K562 treated with DMSO at 1 percent for 12 hours (cell line): Measurements from ENCODE around the gene CEP104. TPM values are rescaled to one million over a fixed set of nuclear protein-coding genes. Genes with fewer than 3 reads are reported as not detected.

Experiments
- total RNA-seq: library from RNA; unstranded; fragments of 300-600 nt; gene quantifications from 2 replicates; pipeline ENCODE4 v1.2.3, GENCODE V29; 2022; ENCODE audit not compliant: insufficient read depth

The CEP104 gene
- total RNA-seq: 8.5 and 31.3 TPM in 2 replicates

DNA sequence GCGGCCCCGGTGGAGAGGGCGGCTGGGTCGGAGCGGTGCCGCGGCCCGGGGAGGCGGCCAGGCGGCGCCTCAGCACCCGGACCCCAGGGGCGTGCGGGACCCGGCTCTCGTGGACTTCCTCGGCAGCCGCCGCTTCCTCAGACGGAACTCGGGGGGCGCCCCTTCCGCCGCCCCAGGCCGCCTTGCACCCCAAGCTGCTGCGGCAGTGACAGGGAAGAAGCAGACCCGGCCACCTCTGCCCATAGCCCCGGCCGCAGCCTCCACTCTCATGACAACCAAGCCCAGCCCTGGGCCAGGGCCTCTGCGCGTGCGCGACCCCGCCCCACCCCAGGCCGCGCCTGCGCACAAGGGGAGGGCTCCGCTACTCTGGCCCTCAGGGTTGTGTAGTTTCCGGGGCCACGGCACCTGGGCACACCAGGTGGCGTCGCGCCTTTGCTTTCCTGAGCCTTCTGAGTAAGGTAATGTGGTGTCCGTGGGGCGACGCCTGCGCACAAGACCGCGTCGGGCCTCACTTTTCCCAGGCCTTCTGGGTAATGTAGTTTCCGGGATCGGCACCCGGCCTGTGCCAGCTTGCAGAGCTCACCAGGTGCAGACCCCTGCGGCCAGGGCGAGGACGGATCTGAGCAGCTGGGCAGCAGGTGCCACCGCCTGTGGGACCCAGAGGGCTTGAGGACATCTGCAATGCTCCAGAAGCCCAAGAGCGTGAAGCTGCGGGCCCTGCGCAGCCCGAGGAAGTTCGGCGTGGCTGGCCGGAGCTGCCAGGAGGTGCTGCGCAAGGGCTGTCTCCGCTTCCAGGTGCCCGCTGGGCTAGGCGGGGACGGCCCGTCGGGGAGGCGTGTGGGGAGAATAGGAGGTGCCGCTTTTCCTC lies at the start of gene CEP104, which contains the start of gene DFFB:
Gene CEP104, minus strand, starts transcription at position 289 of the 868 bp plus-strand sequence. CDS start 4,804 bp downstream, outside the sequence.
Gene DFFB, plus strand, starts transcription at position 554 of the 868 bp plus-strand sequence. Its CDS starts 128 bp downstream, at position 682.

DNA sequence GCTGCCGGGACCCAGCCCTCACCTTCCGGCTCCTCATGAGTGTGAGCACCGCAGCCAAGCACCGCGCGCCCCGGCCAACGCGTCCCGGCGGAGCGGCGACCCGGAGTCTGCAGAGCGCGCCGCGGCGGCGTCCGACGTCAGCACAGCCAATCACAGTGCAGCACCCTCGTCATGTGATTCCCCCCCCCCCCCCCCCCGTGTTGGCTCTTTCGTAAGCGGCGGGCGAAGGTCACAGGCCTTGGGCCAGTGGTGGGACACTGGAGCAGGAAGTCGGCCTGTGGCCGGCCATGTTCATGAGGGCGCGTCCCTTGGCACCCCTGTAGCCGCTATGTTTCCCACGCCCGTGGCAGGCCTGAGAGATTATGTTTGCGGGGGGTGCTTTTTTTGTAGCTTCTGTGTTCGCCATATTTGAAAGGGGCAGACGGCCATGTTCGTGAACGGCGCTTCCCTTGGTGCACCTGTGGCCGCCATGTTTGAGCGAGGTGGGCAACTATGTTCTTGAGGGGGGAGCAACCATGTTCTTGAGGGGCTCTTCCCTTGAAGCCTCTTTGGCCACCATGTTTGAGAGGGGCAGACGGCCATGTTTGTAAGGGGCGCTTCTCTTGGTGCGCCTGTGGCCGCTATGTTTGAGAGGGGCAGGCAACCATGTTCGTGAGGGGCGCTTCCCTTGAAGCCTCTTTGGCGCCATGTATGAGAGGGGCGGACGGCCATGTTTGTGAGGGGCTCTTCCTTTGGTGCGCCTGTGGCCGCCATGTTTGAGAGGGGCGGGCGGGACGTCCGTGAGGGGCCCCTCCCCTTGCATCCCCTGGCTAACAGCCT lies 43.3 kb upstream of the CEP104 start, which contains the start of gene C1orf174:
Gene C1orf174, minus strand, starts transcription at position 123 of the 819 bp plus-strand sequence. Its CDS starts 86 bp downstream, at position 37.

DNA sequence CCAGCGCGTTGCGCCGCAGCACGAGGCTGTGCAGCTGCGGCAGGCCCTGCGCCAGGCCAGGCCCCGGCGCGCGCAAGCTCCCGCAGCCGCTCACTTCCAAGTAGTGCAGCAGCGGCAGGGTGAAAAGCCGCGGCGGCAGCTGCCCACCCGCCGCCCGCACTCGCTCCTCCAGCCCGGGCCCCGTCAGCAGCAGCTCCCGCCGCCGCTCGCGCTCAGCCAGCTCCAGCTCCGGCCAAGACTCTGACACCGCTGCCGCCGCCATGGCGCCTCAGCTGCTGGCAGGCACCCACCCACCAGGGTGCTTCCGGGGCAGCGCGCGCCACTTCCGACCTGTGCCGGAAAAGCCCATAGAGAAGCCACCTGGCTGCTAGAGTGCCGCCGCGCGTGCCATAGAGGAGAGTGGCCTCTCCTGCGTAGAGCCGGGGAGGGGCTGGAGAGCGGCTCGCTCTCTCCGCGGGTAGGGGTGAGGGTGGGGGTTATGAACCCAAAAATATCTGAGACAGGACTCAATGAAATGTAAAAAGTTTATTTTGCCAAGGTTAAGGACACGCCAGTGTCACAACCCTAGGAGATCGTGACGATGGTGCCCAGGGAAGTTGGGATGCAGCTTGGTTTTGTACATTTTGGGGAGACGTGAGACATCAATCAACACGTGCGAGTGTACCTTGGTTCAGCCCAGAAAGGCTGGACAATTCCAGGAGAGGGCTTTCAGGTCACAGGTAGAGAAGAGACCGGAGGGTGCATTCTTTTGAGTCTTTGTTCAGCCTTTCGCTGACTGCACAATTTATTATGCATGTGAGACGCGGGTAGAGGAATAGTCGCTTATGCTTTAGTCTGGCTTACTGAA lies 60.6 kb downstream of the CEP104 start, which contains the start of gene LRRC47:
Gene LRRC47, minus strand, starts transcription at position 284 of the 847 bp plus-strand sequence. Its CDS starts 22 bp downstream, at position 262.

DNA sequence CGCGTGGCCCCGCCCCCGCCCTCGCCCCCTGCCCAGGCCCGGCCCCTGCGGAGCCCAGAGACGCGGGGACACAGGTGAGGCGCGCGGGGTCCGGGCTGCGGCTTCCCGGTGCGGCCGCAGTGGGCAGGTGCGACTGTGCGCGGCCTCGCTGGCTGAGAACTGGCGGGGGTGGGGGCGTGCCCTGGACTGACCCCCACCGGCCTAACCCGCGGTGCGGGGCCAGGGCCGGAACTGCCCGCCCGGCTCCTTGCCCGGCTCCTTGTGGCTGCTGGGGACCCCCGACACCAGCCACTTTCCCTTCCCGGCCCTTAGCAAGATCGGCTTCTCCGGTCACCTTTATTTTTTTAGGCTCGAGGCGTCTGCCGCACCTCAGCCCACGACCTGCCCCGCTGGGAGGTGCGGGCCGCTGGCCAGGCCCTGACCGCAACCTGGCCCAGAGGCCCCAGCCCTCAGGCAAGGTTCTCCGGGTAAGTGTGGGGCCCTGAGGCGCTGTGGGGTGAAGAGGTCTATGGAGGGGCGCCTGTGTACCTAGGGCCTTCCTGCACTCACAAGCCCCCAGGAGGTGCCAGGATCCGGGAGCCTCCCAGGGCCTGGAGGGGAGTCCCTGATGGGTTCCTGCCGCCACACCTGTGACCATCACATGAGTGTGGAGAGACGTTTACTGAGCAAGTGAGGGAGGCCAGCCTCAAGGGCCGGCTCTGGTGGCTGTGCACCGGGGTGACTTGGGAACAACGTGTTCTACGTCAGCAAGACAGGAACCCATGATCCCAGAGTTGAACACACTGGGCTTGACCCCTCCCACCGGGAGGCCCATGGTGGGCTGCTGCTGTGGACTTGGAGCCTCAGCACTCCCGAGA lies 84.1 kb downstream of the CEP104 start, which contains the start of gene SMIM1:
Gene SMIM1, plus strand, starts transcription at position 35 of the 857 bp plus-strand sequence. CDS start 2,625 bp downstream, outside the sequence.

Other genes starting within 250 kb of the CEP104 start
- 2.2 and 6.2 TPM in 2 replicates for gene MEGF6, start 245.7 kb downstream of the CEP104 start, total RNA-seq
- gene TPRG1L, start 232.2 kb downstream of the CEP104 start, total RNA-seq: 21.6 and 24.4 TPM in 2 replicates
- gene WRAP73, start 207.1 kb downstream of the CEP104 start, total RNA-seq: 40.5 and 55.5 TPM in 2 replicates
- gene TP73, start 204.7 kb downstream of the CEP104 start, total RNA-seq: 0.74 and 0.89 TPM in 2 replicates
- not detected in 2 replicates for gene CCDC27, start 104.8 kb downstream of the CEP104 start, total RNA-seq
- 70.4 and 83.0 TPM in 2 replicates for gene SMIM1, start 84.5 kb downstream of the CEP104 start, total RNA-seq
- gene LRRC47, start 60.7 kb downstream of the CEP104 start, total RNA-seq: 26.9 and 40.7 TPM in 2 replicates
- 2.5 and 5.4 TPM in 2 replicates for gene DFFB, start 265 bp upstream of the CEP104 start, total RNA-seq
- gene C1orf174, start 43.1 kb upstream of the CEP104 start, total RNA-seq: 17.3 and 34.3 TPM in 2 replicates